ENCODE data around the gene PTCD1. TPM values are rescaled to one million over a fixed set of nuclear protein-coding genes. Genes with fewer than 3 reads are reported as not detected.
"Not testable (repeated sequence)": the region's sequence is repeated elsewhere in the genome, so short reads cannot be mapped to it uniquely, and the experiment has no call there.

The PTCD1 gene
- total RNA-seq, 1 donor from 2014 or later, result 6.1 TPM

GRCh38 chr7:99390941-99391602 lies 47.5 kb downstream of the PTCD1 start:
- H3K27ac ChIP-seq, result no peak overlapping the region
- TF ChIP-seq, protein P1, sequence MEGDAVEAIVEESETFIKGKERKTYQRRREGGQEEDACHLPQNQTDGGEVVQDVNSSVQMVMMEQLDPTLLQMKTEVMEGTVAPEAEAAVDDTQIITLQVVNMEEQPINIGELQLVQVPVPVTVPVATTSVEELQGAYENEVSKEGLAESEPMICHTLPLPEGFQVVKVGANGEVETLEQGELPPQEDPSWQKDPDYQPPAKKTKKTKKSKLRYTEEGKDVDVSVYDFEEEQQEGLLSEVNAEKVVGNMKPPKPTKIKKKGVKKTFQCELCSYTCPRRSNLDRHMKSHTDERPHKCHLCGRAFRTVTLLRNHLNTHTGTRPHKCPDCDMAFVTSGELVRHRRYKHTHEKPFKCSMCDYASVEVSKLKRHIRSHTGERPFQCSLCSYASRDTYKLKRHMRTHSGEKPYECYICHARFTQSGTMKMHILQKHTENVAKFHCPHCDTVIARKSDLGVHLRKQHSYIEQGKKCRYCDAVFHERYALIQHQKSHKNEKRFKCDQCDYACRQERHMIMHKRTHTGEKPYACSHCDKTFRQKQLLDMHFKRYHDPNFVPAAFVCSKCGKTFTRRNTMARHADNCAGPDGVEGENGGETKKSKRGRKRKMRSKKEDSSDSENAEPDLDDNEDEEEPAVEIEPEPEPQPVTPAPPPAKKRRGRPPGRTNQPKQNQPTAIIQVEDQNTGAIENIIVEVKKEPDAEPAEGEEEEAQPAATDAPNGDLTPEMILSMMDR (IDR thresholded peaks at IDR 0.05), result no peak
- TF ChIP-seq POLR2A (IDR thresholded peaks at IDR 0.05) (no peak), POLR2AphosphoS5 (IDR thresholded peaks at IDR 0.05; ENCODE audit: insufficient read depth in 1 of 2, low read depth in 1 of 2) (no peak)
- H3K4me3 ChIP-seq, result no peak overlapping the region
- H3K4me1 ChIP-seq, result peaks cover 22% of the 10 kb centered on the region
- intact Hi-C loops (cut with DNase I), result no loop called here
- peaks cover 0 to 60% of the 10 kb centered on the region in 2 donors for H3K36me3 ChIP-seq
- H3K9me3 ChIP-seq, result no peaks in the 10 kb centered on the region
- H3K27me3 ChIP-seq, result no peaks in the 10 kb centered on the region
- DNase-seq (ENCODE audit: extremely low spot score in 2 of 2), result no peak

- Histone ChIP-seq H3K4me3 (no peak overlapping the region), H3K9me3 (no peaks in the 10 kb centered on the region), H3K27me3 (no peaks in the 10 kb centered on the region), H3K4me1 (peaks cover 22% of the 10 kb centered on the region), H3K27ac (no peak overlapping the region), H3K36me3 (peaks cover 0 to 48% of the 10 kb centered on the region in 2 donors)
- intact Hi-C loops (cut with DNase I), result no loop called here
- TF ChIP-seq POLR2A (IDR thresholded peaks at IDR 0.05) (no peak), POLR2AphosphoS5 (IDR thresholded peaks at IDR 0.05; ENCODE audit: insufficient read depth in 1 of 2, low read depth in 1 of 2) (no peak)
- TF ChIP-seq, protein P1 (IDR thresholded peaks at IDR 0.05), result no peak
- DNase-seq (ENCODE audit: extremely low spot score in 2 of 2), result no peak
These were observed 48.8 kb downstream of the PTCD1 start for GRCh38 chr7:99389772-99390171.

GRCh38 chr7:99387912-99388311 lies 50.7 kb downstream of the PTCD1 start:
- H3K27ac ChIP-seq, result no peak overlapping the region
- H3K4me1 ChIP-seq, result peaks cover 10% of the 10 kb centered on the region
- intact Hi-C loops (cut with DNase I), result no loop called here
- no peaks in the 10 kb centered on the region for H3K27me3 ChIP-seq
- peaks cover 0 to 42% of the 10 kb centered on the region in 2 donors for H3K36me3 ChIP-seq
- TF ChIP-seq POLR2A (IDR thresholded peaks at IDR 0.05) (no peak), POLR2AphosphoS5 (IDR thresholded peaks at IDR 0.05; ENCODE audit: insufficient read depth in 1 of 2, low read depth in 1 of 2) (no peak)
- TF ChIP-seq, protein P1 (IDR thresholded peaks at IDR 0.05), result no peak
- no peak for DNase-seq (ENCODE audit: extremely low spot score in 2 of 2)
- H3K9me3 ChIP-seq, result no peaks in the 10 kb centered on the region
- H3K4me3 ChIP-seq, result no peak overlapping the region

DNA sequence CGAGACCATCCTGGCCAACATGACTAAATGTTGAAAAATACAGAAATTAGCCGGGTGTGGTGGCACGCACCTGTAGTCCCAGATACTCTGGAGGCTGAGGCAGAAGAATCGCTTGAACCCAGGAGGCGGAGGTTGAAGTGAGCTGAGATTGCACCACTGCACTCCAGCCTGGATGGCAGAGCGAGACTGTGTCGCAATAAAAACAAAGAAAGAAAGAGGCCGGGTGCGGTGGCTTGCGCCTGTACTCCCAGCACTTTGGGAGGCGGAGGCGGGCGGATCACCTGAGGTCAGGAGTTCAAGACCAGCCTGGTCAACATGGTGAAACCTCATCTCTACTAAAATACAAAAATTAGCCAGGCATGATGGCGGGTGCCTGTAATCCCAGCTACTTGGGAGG lies 51.4 kb downstream of the PTCD1 start:
- peaks cover 0 to 42% of the 10 kb centered on the region in 2 donors for H3K36me3 ChIP-seq

GRCh38 chr7:99386584-99387238 lies 51.9 kb downstream of the PTCD1 start:
- H3K27me3 ChIP-seq, result no peaks in the 10 kb centered on the region
- TF ChIP-seq POLR2A (IDR thresholded peaks at IDR 0.05) (no peak), POLR2AphosphoS5 (IDR thresholded peaks at IDR 0.05; ENCODE audit: insufficient read depth in 1 of 2, low read depth in 1 of 2) (no peak)
- TF ChIP-seq, protein P1 (IDR thresholded peaks at IDR 0.05), result no peak
- H3K4me1 ChIP-seq, result no peaks in the 10 kb centered on the region
- H3K36me3 ChIP-seq, result peaks cover 0 to 42% of the 10 kb centered on the region in 2 donors
- no peak overlapping the region for H3K4me3 ChIP-seq
- H3K9me3 ChIP-seq, result no peaks in the 10 kb centered on the region
- intact Hi-C loops (cut with DNase I), result no loop called here
- H3K27ac ChIP-seq, result no peak overlapping the region
- no peak for DNase-seq (ENCODE audit: extremely low spot score in 2 of 2)

More for the DNA sequence above, 51.4 kb downstream of the PTCD1 start:
- DNase-seq (ENCODE audit: extremely low spot score in 2 of 2); intact Hi-C loops (cut with DNase I); H3K9me3 ChIP-seq; H3K4me1 ChIP-seq; H3K27ac ChIP-seq; H3K4me3 ChIP-seq; H3K27me3 ChIP-seq: not testable (repeated sequence)

All from vagina (tissue), 2 donors.